Fibroblast of gingiva (primary cell): ENCODE results near the gene TACR1.
"Not testable (repeated sequence)": the region's sequence is repeated elsewhere in the genome, so short reads cannot be mapped to it uniquely, and the experiment has no call there.

ENCODE experiments used
- DNase-seq: peaks from one replicate; pipeline ENCODE4 v3.0.0-alpha.2; 2011; ENCODE audit warnings: low read depth

TACR1 gene

DNA sequence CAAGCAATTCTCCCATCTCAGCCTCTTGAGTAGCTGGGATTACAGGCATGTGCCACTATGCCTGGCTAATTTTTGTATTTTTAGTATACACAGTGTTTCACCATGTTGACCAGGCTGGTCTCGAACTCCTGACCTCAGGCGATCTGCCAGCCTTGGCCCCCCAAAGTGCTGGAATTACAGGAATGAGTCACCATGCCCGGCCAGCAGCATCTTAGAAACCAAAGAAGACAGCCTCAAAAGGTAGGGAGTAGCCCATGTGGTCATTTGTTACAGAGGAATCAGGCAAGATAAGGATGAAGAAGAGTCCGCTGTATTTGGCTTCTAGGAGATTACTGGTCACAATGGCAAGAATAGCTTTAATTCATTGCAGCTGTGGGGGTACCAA, 53.1 kb downstream of the TACR1 start:
- not testable (repeated sequence) for DNase-seq

DNA sequence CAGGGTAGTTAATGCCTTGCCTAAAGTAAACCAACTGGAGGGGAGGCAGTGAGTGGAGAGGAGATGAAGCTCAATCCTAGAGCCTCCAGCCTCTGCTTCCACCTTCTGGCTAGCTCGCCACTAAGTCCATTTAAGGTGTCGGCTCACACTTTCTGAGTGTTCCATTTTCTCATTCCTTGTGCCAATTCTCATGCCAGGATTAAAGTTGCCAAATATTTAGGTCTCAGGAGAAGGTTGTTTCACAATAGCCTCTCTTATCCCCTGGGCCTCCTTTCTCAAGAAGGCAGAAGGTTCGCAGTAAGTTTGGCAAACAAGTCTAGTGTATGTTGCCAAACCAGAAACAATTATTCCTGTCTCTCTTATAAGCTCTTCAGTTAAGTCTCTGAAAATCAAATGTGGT, 57.2 kb downstream of the TACR1 start:
- peak; percentile 89 for DNase-seq

DNA sequence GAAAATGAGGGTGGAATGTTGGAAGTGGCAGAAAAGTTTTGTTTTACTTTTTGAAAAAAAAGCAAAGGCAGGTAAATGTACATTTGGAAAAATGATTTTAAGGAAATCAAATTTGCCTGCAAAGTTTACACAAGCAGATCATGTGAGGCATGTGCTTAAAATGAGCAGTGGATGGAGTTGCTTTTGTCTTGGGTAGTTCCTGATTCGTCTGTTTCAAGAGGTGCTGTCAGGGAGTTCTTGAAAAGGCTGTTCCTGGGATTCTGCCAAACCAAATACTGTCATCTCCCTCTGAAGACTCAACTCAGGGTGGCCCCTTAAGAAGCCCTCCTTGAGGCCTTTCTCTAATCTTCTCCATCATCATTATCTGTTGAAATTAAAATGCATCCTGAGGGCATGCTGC, 59.0 kb downstream of the TACR1 start:
- DNase-seq: no peak

DNA sequence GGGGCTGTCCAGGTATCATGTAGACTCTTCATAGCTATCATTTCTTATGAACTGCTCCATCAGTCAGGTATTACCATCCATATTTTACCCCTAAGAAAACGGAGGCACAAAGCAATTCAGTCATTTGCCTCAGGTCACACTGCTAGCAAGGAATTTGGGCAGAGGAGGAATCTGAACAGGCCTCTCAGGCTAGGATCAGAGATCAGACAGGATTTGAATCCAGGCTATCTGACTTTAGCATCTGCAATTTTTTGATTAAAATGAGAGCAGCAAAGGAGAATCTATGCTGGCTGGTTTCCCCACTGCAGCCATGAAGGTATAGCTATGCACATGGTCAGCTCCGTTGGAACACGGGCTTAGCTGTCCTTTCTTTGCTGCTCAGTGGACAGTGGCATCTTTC, 60.1 kb downstream of the TACR1 start:
- DNase-seq: no peak

DNA sequence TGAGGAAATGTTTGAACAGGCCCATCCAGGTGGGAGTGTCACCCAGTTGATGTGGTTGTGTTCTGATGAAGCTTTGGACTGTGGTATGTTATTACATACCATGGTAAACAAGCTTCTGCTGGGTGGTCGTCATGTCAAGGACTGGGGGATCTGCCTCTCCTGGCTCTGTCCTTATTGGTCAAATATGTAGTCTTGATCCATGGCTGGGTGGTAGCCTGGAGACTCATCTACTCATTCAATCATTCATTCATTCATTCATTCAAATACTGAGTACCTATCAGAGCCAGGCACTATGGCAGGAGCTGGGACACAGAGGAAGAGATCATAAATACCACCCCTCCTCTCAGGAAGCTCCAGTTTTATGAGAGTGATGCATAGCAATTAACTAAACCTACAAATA, 60.8 kb downstream of the TACR1 start:
- DNase-seq: no peak

DNA sequence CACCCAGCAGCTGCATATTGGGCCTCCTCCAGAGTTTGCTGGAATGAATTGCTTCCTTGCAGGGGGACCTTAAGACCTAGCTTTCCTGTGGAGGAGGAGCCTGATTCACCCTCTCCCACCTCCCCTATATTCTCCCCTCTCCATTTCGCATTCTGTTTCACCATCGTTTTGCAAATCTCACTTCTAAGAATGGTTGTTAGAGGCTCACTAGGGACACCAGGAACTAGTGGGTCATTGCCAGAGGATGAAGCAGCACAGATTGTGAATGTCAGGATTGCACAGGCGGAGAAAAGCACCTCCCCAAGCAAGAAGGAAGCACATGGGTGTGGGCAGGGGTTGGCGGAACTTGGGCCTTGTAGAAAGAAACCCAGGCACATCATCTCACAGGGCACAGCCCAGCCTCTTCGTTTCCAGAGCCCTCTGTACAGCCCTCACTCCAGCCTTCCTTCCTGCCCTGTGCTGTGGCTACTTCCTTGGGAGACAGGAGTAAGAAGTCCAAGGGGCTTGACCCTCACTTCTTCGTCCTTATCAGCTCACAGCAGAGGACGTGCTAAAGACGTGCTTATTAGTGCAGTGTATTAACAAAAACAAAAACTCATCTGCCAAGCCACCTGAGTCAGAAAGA, 63.4 kb downstream of the TACR1 start:
- DNase-seq: no peak

DNA sequence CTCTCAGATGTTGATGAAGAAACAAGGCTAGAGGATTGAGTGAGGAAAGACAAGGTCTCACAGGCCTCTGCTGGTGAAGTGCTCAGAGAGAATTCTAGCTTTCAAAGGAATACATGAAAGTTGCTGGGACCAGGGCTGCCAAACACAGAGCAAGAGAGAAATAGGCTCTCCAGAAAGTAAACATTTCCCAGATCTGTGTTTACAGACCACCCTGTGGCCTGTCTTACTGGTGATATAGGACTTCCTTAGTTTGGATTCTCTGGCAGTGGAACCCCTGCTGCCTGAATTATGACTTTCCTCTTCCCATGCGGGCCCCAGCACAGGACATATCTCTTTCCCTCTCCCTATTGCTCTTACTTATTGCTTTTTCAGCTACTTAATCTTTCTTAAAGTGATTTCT, 64.5 kb downstream of the TACR1 start:
- no peak for DNase-seq

DNA sequence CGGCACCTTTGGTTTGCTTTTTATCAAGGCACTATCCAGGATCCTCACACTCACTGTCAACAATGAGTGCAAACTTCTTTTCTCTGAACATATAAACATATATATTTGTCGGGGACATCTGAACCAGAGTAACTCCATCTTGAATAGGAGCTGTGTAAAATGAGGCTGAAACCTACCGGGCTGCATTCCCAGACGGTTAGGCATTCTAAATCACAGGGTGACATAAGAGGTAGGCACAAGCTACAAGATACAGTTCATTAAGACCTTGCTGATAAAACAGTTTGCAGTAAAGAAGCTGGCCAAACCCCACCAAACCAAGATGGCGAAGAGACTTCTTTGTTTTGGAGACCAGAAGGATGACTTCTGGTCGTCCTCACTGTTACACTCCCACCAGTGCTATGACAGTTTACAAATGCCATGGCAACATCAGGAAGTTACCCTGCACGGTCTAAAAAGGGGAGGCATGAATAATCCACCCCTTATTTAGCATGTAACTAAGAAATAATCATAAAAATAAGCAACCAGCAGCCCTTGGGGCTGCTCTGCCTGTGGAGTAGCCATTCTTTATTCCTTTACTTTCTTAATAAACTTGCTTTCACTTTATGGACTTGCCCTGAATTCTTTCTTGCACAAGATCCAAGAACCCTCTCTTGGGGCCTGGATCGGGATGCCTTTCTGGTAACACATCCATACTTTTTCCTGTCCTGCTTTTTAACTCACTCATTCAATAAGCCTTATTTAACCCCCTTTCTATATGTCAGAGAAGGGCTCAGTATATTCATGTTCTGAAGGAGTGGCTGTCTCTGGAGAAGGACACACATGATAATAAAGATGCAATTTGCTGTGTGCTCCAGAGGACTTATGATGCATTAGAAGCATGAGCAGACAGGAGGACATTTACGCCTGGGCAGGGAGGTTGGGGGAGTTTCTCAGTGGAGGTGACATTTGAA, 65.4 kb downstream of the TACR1 start:
- no peak for DNase-seq

DNA sequence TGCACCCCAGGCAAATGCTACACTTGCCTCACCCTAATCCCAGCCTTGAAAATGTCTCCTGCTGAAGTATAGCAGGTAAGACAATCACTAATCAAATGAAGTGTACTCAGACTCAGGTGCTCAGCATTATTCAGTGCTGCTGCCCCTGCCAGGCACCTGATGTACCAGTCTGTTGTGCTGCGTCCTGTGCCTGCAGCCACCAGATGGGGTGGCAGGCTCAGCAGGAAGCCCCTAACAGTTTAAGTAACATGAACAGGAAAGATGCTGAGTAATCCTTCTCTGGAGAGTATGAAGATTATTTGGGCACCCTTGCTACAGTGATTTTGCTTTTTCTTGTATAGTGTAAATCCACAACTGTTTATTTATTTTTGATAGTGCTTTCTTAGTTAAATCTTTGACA, 69.1 kb downstream of the TACR1 start:
- no peak for DNase-seq

DNA sequence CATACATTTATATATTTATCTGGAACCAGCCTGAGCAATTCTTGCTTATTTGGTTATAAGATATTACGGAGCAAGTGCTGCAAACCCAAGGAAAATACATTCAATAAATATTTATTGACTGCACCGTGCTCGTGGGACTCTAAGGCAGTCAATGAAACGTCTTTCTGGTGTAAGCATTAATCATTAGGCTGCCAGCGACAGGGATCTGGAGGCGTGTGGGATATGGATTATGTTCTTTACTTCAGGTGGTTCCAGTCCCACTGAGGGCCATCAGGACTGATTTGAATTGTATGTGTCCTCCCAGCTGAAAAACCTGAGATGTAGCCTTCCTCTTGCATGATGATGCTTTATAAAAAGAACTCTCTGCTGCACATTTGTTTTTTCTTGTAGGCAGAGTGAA, 75.4 kb downstream of the TACR1 start:
- no peak for DNase-seq

DNA sequence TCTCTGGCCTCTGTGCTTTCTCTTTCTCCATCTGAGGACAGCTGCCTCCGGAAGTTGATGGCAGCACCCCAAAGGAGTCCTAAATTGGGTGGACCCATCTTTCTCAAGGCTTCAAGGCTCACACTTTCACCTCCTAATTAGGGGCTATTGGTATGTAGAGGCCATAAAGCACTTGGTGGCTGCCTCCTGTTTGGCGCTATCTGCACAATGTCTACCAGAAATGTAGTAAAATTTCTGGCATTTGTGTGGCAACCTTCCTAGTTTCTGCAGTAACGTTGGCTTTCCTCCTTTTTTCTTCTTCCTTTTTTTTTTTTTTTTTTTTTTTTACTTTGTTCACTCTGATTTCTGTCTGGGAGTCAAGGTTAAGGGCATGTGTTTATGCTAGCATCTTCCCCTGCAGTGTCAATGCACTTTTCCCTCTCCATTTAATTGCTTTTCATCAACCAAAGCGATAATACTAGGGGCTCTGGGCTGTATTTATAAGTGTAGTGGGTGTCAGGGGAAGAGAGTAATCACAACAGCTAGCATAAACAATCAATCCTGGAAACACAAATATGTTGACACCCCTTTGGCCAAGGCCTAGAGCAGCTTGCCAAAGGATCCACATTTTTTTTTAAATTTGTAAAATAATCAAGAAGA, 86.0 kb downstream of the TACR1 start:
- DNase-seq: no peak

DNA sequence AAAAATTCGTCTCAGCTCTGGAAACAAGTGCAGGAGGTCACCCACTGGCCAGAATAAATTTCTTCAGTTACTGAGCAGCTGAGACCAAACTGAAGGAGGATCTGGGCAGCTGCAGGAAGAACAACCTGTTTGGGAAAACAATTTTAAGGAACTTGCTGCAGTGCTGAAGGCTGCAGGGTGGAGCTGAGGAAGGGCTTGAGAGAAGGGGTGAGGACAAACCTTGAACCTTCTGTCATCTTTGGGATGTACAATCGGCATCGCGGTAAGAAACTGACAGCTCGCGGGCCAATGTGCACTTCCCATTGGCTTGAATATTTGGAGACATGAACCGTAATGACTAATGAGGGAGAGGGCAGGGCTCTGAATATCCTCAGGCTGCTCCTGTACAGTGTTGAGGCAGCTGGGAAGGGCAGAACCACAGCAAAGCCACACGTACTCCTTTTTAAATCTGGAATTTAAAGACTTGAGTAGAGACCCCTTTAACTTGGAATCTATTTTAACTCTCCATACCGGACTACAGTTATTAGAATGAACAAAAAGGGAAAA, 90.3 kb downstream of the TACR1 start:
- DNase-seq: no peak

DNA sequence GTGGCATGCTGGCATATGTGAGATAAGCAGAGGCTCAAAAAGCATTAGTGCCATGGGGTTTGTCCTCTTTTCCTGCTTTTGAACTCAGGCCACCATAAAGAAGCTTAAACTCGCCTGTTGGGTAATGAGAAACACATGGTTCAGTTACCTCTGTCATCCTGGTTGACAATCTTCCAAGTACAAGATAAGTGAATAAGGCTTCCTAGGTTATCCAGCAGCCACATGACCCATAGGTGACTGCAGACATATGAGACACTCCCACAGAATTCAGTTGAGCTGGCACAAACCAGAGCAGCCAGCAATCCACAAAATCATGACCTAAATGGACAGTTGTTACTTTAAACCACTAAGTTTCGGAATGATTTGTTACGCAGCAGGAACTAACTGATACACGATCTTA, 97.3 kb downstream of the TACR1 start:
- no peak for DNase-seq

DNA sequence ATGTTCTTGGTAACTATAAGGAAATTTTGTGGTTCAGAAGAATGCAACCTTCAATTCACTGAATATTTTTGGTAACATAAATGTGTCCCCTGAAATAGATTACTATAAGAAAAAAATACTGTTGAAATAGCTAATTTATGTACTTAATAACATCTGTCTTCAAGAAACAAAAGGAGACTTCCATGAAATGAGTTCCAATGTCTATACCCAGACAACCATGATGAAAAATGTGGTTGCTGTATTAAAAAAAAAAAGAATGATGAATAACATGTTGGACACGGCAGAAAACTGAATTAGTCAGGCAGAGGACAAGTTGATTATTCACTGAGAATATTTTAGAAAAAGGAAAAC, 98.5 kb downstream of the TACR1 start:
- no peak for DNase-seq

DNA sequence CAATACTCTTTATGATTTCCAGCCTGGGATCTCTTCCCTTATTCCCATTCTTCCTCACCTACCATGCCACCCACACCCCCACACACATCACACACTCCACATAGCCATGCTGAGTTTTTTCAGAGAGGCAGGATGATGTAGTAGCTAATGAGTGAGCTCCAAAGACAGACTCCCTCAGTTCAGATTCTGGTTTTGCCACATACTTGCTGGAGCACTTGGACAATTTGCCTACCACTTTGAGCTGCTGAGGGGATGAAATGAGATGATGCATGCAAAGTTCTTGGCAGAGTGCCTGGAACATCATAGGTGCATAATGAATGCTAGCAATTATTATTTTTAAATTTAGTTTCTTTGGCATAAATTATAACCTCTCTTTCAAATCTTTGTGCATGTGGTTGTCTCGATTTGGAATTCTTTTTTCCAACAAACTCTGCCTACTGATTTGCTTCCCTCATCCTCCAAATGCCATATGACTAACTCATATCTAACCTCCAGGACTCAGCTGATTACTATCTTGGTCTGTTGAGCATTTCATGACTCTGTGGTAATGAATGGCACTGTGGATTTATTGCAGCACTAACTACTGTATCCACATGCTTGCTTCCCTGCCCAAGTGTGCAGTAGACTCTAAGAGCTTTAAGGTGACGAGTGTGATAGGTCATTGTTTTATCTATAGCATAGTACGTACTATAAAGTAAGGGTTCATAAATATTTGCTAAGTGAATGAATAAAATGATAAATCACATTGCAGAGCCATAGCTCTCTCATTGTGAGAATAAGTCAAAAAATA, 99.1 kb downstream of the TACR1 start:
- DNase-seq: peak; percentile 17

DNA sequence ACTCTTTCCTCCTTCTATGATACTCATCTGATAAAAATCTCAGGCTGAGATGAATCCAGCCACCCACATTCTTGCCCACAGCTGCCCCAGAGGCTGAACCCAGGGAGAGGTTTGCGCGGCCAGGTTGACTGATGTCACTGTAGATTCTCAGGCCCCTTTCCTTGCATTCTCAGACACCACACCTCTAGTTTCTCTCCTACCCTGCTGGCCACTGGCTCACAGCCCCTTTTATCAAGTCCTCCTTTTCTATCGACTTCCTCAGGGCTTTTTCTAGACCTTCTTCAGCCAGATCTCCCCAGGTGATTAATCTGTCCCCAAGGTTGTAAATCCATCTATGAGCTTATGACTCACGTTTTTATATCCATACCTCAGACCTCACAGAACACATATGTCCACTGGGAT, 99.8 kb downstream of the TACR1 start:
- no peak for DNase-seq

DNA sequence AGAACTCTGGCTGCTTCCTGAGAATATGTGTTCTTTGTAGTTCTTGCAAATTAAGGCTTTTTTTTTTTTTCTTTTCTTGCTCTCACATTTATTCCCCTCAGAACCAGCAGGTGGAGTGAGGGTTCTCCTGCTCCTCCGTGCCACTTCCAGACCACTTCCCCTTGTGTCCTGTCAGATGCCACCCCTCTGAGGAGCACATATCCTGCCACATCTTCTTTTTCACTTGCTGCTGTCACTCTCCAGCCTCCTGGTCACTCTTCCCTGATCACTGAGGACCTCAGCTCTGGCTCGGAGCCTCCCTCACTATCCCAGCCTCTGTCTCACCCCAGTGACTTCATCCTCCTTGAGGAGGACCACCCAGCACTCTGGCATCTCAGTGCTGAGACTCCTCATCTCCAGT, 100.5 kb downstream of the TACR1 start:
- DNase-seq: peak; percentile 32

DNA sequence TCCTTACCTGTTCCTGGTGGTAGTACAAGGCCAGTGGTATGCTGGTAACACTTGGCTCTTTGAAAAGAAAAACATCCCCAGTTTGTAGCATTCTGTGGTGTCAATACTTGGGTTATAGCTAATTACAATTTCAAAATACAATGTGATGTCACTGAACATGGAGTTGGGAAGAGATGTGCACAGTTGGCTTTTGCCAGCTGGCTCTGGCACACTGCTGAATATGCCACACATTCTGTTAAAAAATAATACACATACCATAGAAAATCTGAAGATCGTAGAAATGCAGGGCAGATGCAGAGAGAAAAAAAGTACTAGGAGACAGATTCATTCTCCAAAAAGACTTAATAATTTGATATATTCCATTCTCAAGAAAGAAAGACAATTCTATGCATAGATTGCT, 101.5 kb downstream of the TACR1 start:
- no peak for DNase-seq

DNA sequence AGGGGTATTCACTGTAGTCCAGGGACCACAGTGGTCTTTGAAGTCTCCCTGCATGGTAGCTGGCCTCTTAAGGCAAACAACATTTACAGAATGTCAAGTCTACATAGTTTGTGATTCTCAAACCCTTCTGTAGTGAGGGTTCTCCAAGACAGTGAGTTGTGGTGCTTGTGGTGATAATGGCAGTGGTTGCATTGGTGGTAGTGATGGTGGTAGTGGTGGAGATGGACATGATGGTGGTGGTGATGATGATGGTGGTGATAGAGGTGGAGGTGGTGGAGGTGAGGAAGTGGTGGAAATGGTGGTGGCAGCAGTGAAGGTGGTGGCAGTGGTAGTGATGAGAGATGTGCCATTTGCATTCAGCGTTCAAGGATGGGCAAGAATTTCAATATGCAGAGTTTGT, 104.9 kb downstream of the TACR1 start:
- no peak for DNase-seq

DNA sequence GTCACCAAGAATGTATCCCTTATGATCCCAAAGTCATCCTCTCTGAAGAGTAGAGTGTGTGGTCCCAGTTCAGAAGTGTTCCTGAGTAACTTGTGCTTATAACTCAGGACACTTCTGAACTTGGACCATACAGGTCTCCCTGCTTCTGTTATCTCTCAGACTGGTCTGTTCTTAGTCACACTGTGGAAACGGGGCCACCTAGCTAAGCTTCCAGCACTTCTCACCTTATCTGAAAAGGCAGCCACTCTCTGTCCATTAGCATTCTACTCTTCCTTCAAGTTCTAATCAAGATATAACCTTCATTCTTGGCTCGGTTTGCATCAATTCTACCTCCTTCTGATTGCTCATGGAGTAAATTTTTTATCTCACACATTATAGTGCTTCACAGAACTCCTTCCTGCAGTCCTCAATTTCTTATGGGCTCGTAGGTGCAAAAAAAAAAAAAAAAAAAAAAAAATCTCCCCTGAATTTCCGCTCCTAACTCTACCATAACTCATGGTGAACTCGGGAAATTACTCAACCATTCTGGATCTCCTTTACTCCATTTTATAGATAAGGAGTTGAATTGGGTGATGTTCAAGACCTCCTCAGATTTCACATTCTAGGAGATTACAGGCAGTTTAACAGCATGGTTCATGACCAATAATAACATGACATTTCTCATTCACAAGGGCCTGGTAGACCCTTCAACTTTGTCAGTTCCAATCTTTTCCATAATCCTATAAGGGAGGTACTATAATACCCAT, 108.4 kb downstream of the TACR1 start:
- DNase-seq: no peak

DNA sequence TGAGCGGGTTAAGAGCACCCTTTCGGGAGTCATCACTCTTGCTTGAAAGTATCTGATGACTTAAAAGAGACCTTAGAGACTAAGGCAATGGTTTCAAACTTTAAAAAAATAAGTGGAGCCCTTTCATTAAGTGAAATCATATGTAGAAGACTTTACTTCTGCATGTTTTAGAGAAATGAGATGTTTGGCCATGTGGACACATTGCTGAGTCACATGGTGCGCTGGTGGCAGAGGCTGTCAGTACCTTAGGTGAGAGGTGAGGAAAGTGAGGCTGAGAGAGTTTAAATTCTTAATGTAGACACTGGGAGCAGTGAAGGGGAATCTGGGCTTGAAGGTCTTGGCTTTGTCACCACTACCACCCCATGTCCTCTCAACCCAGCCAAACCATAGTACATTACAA, 109.8 kb downstream of the TACR1 start:
- no peak for DNase-seq

DNA sequence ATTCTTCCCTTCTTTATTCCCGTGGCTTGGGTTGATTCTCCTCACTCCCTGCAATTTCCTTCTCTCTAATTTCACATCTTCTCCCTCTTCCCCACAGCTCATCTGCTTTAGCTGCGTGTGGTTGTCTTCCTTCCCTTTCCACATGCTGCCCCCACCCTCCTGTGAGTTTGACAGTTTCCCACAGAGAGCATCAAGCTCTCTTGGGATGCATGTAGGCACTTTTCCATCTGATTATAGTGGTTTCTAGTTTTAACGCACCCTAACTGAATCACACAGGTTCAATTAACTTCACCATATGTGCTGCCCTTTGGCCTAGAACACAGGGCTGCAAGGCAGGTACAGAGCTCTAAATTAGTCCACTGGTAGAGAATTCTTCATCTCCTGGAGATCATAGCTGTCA, 110.5 kb downstream of the TACR1 start:
- no peak for DNase-seq
